ES-I3 (cell line): ENCODE results near the gene SDC4.

ENCODE experiments used
- H3K36me3 ChIP-seq: 2 replicates; pipeline ENCODE4 v1.6.1; 2013; ENCODE audit warnings: mild to moderate bottlenecking, low read length, control low read depth, moderate library complexity; ENCODE audit not compliant: insufficient read depth
- H3K4me1 ChIP-seq: 2 replicates; pipeline ENCODE4 v1.6.1; 2013; ENCODE audit warnings: mild to moderate bottlenecking, control low read depth, low read length; ENCODE audit not compliant: insufficient read depth
- H3K9ac ChIP-seq: 2 replicates; pipeline ENCODE4 v1.6.1; 2013; ENCODE audit warnings: low read depth, mild to moderate bottlenecking, low read length, moderate library complexity
- H3K9me3 ChIP-seq: 2 replicates; pipeline ENCODE4 v1.6.1; 2013; ENCODE audit warnings: mild to moderate bottlenecking, low read length, moderate library complexity; ENCODE audit not compliant: control insufficient read depth, insufficient read depth

SDC4 gene

DNA sequence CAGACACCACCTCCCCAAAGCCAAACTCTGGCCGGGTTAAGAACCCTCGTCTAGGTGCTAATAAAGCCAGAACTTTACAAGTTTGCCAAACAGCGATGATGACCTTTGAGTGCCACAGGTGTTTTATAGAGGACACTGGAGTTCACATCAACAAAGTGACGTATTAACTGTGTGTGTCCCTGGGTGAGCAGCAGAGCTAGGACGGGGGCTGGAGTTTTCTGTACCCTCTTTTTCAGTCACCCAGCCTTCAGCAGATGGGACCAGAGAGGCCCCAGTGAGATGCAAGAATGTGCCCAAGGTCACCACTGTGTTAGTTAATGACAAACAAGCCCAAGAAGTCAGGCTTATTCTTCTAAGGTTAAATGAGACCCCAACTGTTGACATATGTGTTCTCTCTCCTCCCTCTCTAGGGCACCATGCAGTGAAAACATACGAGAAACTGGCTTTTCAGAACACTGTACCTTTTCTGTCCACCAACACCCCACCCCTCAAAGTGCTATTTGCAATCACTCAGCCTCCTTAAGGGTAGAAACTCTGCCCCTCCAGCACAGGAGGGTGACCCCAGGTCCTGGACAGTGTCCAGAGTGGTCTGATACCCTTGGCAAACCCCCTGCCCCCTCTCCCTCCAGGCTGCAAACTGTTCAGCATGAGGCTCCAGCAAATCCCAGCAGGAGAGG, 5.2 kb downstream of the SDC4 start:
- Histone ChIP-seq H3K9ac (peak overlapping the region; percentile 10), H3K9me3 (no peaks in the 10 kb centered on the region), H3K36me3 (no peaks in the 10 kb centered on the region; the same call in 1 of the 2 replicates), H3K4me1 (peaks cover 80% of the 10 kb centered on the region)

DNA sequence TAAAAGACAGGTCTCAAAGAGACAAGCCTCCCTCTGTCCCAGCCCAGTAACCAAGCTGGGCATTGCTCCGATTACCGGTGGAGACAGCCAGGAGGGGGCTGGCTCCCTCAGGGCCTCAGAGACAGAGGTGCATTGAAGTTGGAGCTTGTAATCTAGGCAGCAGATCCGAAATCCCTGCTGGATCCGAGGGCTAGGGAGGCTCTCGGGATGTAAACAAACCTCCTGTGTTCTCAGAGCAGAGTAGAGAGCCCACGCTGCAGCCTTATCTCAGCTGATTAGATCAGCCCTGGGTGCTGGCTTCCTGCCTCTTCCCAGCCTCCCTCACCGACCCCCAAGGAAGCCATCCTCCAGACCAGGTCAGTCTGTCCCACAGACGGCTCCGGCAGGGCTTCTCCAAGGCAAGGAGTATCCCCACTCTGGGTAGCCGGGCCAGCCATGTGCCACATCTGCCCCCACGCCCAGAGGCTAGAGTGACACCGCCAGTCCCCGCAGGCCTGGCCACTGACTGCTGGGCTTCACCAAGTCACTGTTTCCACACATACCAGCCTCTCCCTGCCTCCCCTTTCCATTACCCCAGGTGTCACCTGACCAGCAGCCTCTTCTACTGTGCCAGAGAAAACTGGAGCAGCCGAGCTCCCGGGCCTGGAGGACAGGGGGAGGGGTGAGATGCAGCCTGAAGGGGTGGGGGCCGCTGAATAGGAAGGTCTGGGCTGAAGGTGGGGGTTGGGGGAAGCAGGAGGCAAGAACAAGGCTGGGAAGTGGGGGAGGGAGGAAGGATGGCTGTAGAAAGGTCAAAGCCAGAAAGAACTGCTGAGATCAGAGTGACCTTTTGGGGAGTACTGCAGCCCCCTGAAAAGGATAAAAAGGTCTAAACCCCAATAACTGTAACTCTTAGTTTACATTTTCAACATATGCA, 6.0 kb downstream of the SDC4 start:
- H3K4me1 ChIP-seq = peaks cover 87% of the 10 kb centered on the region
- H3K9ac ChIP-seq = peak overlapping the region; percentile 34
- no peaks in the 10 kb centered on the region; the same call in 1 of the 2 replicates for H3K36me3 ChIP-seq
- H3K9me3 ChIP-seq = no peaks in the 10 kb centered on the region

DNA sequence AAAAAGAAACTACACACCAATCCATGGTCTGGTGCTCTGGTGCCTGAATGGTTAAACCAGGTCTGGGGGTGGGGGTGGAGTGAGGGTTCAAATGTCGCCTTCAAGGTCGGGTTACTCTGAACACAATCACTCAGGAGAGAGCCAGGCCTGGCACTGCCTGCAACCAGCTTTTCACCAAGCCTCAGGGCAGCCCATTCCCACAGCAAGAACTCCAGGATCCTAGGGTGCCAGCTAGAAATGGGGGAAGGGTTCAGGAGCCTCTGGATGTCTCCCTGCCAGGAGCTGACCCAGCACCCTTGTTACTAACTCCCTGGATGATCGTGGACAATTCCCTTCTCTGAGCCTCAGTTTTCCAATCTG, 6.7 kb downstream of the SDC4 start:
- Histone ChIP-seq H3K9ac (peak overlapping the region; percentile 34), H3K36me3 (no peaks in the 10 kb centered on the region; the same call in 1 of the 2 replicates), H3K4me1 (peaks cover 89% of the 10 kb centered on the region)

GRCh38 chr20:45340951-45341350, 7.3 kb downstream of the SDC4 start:
- H3K4me1 ChIP-seq = peaks cover 83% of the 10 kb centered on the region
- H3K9ac ChIP-seq = no peak overlapping the region
- H3K9me3 ChIP-seq = no peaks in the 10 kb centered on the region
- no peaks in the 10 kb centered on the region; the same call in 1 of the 2 replicates for H3K36me3 ChIP-seq

More for the DNA sequence above, 6.7 kb downstream of the SDC4 start:
- H3K9me3 ChIP-seq = no peaks in the 10 kb centered on the region

- H3K36me3 ChIP-seq = no peaks in the 10 kb centered on the region; the same call in 1 of the 2 replicates
- no peak overlapping the region for H3K9ac ChIP-seq
- H3K9me3 ChIP-seq = no peaks in the 10 kb centered on the region
- peaks cover 77% of the 10 kb centered on the region for H3K4me1 ChIP-seq
Measured at GRCh38 chr20:45340236-45340847, 7.9 kb downstream of the SDC4 start.

GRCh38 chr20:45339799-45340198, 8.4 kb downstream of the SDC4 start:
- no peak overlapping the region for H3K9ac ChIP-seq
- peaks cover 71% of the 10 kb centered on the region for H3K4me1 ChIP-seq
- no peaks in the 10 kb centered on the region; the same call in 1 of the 2 replicates for H3K36me3 ChIP-seq
- H3K9me3 ChIP-seq = no peaks in the 10 kb centered on the region

- Histone ChIP-seq H3K9me3 (no peaks in the 10 kb centered on the region), H3K4me1 (peaks cover 64% of the 10 kb centered on the region), H3K36me3 (no peaks in the 10 kb centered on the region; the same call in 1 of the 2 replicates), H3K9ac (no peak overlapping the region)
Measured at GRCh38 chr20:45339084-45339483, 9.1 kb downstream of the SDC4 start.

GRCh38 chr20:45338121-45339030, 9.8 kb downstream of the SDC4 start:
- Histone ChIP-seq H3K4me1 (peaks cover 57% of the 10 kb centered on the region), H3K9ac (no peak overlapping the region), H3K36me3 (no peaks in the 10 kb centered on the region; the same call in 1 of the 2 replicates), H3K9me3 (no peaks in the 10 kb centered on the region)

GRCh38 chr20:45337367-45338120, 10.7 kb downstream of the SDC4 start:
- H3K9ac ChIP-seq = no peak overlapping the region
- peaks cover 49% of the 10 kb centered on the region for H3K4me1 ChIP-seq
- no peaks in the 10 kb centered on the region for H3K9me3 ChIP-seq
- H3K36me3 ChIP-seq = peaks cover 4% of the 10 kb centered on the region; the same call in 1 of the 2 replicates

GRCh38 chr20:45336530-45337366, 11.5 kb downstream of the SDC4 start:
- H3K4me1 ChIP-seq = peaks cover 45% of the 10 kb centered on the region
- no peaks in the 10 kb centered on the region for H3K9me3 ChIP-seq
- no peak overlapping the region for H3K9ac ChIP-seq
- peaks cover 7% of the 10 kb centered on the region; the same call in 1 of the 2 replicates for H3K36me3 ChIP-seq

- Histone ChIP-seq H3K36me3 (peaks cover 21% of the 10 kb centered on the region), H3K9ac (no peak overlapping the region), H3K9me3 (no peaks in the 10 kb centered on the region), H3K4me1 (no peaks in the 10 kb centered on the region)
Measured at GRCh38 chr20:45330476-45330875, 17.7 kb downstream of the SDC4 start.

DNA sequence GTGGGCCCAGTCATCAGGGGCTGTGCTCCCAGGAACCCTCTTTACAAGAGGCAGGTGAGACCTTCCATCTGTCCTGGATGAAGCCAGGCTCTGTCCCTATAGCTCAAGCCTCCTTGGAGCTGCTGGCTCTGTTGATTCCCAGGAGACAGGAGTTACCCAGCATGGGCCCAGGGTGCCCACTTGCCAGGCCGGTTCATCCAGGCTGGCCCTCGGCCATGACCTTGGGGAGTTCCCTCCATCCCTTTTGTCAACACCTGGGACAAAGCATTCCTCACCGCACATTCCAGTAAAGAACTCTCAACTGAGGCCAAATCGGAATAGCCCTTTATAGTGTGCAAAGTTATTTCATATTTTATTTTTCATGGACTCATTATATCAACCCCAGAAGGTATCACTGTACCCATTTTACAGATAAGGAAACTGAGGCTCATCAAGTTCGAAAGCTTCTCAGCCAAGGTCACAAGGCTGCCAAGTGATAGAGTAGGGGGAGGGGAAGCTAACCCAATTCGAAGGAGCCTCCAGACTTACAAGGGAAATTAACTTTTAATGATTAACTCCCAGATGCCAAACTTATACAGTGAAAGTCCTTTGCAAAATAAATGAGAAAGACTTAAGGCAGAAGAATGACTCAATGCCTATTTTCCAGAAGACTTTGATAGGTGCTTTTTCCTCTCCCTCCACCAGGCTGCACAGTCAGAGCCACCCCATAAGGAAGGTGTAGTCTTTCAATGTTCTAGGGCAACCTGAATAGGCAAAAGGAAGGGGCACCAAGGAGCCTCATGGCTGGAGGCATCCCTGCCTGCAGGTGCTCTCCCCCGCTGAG, 18.5 kb downstream of the SDC4 start:
- peaks cover 21% of the 10 kb centered on the region for H3K36me3 ChIP-seq
- H3K9ac ChIP-seq = no peak overlapping the region
- H3K9me3 ChIP-seq = no peaks in the 10 kb centered on the region
- no peaks in the 10 kb centered on the region for H3K4me1 ChIP-seq
